DND-41 (cell line): ENCODE measurements around the gene SIGLEC7.

Experiments
- CTCF ChIP-seq: IDR thresholded peaks from 2 replicates; pipeline ENCODE4 v1.5.1; 2012; ENCODE audit warnings: borderline replicate concordance, low read length, moderate library complexity, mild to moderate bottlenecking; ENCODE audit not compliant: poor library complexity, severe bottlenecking; ENCODE audit errors: extremely low read depth
- EZH2 ChIP-seq: IDR thresholded peaks from 3 replicates; pipeline ENCODE4 v1.6.1; 2012; ENCODE audit warnings: borderline replicate concordance, low read depth, mild to moderate bottlenecking, moderate library complexity, low read length, inconsistent platforms; ENCODE audit not compliant: severe bottlenecking

- no peak for TF ChIP-seq CTCF
- no peak for TF ChIP-seq EZH2
These were observed 8.5 kb downstream of the SIGLEC7 start for GRCh38 chr19:51150627-51151026.
